GM19023 (cell line): ENCODE results near the gene NOL4L.

ENCODE experiments used
- ATAC-seq: cut with Tn5 transposase; IDR thresholded peaks from one replicate; pipeline ENCODE4 v1.9.1; 2021; ENCODE audit warnings: mild to moderate bottlenecking, moderate library complexity; ENCODE audit not compliant: unreplicated experiment

NOL4L gene

GRCh38 chr20:32451340-32451681 lies 133.8 kb downstream of the NOL4L start:
- ATAC-seq: no peak

DNA sequence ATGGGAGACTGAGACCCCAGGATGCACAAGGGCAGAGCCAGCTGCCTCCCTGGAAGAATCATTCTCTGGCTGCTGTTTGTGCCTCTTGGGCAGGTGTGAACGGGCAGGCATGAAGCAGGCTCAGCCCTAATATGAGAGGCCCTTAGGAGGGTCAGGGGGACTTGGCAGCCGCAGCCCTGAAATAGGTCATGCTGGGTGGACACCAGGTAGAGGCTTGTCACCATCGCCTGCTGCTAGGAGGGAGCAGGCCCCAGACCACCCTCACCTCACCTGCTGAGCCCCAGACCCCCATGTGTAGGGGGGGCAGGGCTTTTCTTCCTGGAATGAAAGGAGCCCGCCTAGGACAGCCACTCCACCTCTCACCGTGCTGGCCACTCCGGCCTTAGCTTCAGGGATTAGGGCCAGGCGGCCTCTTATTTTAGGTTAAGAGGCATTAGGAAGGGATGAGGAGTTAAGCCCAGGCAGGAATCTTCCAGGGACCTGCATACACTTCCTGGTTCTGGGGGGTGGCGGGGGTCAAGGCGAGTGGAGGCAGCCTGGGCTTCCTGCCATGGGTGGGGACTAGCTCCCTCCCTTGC lies 134.6 kb downstream of the NOL4L start:
- ATAC-seq: no peak

DNA sequence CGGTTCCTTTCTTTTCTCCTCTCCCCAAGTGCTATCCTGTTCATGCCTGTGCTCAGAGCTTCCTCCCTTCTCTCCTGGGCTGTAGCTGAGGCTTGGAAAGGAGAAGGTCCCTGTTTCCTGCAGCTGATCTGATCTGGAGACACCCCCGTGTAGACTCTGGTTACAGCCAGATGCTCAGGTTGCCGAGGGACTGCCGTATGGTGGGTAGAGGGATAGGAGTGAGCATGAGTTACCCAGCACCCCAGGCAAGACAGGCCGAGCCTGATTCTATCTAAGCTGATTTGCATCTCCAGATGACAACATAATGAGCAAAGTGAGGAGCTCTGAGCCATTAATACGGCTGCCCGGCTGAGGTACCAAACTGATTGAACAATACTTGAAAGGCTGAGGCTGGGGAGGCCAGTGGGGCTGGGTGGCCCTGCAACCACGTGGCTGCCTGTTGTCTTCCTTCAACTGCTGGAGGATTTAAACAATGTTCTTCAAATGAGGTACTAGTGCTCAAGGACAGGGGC lies 135.2 kb downstream of the NOL4L start:
- ATAC-seq: no peak

DNA sequence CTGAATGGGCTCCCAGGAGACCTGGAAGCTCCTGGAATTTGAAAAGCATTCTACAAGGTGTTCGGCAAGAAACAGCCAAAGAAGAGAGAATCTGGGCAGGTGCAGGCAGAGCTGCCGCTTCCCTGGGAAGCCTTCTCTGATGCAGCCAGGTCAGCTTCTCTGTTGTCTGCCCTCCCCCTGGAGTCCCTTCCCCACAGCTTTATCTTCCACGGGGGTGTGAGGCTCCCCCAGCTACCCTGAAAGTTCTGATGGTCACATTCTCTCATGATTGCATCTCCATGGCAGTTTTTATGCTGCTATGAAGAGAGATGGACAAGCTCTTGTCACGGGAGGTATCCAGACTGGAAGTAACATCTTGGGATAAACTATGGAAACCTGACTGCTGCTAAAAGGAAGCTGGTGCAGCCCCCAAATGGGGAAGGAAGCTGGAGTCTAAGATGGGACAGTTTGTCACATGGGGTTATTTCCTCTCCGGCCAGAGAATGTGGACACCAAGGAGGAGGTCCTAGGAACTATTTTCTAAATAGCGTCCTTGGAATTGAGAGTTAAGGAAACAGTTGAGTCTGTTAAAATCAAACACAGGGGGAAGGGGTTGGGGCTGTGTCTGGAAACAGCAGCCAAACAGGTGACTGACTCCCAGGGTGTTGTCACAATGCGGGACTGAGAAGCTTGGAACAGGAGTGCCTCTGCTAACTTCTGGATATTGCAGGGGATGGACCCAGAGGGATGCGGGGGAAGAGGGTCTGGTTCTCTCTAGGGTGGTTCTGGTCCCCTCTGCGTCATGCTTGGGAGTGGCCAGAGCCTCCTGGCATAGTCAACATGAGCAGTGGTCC lies 135.9 kb downstream of the NOL4L start:
- ATAC-seq: no peak

DNA sequence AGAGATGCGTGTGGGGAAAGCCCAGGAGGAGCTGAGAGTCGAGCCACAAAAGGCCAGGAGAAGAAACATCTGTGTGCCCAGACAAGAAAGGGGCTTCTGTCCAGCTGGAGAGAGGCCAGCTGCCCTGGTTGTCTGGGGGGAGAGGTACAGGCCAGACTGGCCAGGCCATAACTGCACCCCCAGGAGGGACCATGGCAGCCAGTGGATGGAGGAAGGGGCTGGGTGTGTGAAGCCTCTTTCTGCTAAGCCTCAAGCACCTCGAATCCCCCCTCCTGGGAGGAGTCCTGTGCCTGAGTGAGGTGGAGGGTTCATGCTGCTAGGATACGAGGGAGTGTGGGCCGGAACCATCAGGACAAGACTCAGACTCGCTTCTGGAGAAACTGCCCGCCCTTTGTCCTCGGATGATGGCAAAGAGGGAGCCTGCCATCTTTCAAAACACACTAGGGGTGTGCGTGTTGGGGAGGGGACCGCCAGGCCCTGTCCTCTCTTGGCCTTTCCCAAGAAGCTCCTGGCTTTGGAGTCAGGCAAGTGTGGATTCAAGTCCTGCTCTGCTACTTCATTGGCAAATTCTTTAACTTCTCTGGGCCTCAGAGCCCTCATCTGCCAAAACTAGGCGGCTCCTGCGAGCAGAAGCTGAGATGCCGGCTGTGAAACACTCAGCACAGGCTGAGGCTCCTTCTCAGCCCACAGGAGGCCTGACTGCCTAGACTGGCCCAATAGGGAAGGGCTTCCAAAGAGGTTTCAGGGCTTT lies 136.7 kb downstream of the NOL4L start:
- ATAC-seq: no peak

DNA sequence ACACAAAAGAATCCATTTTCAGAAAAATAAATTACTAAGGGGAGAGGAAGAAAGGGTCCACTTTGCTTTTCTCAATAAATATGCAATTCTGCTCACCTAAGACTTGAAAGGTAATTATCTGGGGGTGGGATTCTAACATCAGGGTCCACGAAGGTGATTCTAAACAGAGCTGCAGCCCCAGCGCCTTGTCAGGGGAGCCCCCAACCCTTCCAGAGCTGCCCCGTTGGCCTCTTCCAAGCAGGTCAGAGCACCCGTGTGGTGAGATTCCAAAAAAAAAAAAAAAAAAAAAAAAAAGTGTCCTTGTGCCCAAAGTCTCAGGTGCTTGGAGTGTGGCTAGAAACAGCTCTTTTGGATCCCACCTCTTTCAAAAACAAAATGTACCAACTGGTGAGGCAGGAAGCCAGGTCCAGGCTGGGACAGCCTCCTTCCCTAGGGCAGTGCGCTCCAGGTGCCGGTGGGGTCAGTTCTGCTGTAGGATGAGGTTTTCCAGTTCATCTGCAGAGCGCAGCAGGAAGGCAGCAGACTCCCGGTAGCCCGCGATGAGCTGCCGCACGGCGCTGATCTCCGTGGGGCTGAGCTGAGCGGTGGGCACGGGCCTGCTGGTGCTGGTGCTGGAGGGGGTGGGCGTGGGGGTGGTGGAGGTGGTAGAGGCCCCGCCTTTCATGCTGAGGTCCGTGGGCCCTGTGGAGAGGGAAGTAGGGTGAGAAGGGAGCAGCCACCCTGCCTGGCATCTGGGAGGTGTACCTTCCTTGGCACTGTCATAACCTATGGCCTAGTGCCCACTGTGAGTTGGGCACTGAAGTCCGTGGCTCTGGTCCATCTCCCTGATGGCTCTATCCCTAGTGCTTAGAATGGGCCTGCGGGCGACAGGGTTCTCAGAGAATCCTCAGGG lies 137.8 kb downstream of the NOL4L start:
- ATAC-seq: no peak

DNA sequence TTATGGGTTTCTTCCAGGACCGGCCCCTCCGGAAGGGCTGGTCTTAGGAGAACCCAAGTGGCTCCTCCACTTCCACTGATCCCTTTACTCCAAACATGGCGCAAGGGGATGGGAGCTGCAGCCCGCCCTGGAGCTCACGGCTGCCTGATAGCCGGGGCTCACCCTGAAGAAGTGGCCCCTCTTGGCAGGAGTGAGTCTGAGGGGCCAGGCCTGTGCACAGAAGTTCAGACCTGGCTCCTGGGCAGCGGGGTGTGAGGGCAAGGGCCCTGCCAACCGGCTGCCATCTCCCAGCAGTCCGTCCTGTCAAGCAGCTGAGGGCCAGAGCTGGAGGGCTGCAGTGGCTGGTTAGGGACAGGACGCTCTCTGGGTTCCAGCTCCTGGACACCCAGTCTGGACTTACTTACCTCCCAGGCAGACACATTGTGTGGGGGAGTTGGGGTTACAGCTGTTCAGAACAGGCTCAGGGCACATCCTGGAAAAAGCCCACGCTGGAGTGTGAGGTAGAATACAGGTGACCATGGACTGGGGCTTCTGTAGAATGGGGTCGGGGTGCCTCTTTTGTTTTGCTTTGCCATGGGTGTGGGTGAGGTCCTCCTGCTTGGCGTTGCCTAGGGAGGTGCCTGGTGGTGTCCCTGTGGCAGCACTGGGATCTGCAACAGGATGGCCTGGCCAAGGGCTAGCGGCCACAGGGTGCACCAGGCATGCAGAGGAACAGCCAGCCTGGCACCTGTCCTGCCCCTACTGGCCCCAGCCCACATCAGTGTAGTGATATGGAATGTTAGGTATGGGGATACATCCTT lies 138.6 kb downstream of the NOL4L start:
- no peak for ATAC-seq

- ATAC-seq: no peak
Measured at GRCh38 chr20:32445539-32446273, 139.4 kb downstream of the NOL4L start.

DNA sequence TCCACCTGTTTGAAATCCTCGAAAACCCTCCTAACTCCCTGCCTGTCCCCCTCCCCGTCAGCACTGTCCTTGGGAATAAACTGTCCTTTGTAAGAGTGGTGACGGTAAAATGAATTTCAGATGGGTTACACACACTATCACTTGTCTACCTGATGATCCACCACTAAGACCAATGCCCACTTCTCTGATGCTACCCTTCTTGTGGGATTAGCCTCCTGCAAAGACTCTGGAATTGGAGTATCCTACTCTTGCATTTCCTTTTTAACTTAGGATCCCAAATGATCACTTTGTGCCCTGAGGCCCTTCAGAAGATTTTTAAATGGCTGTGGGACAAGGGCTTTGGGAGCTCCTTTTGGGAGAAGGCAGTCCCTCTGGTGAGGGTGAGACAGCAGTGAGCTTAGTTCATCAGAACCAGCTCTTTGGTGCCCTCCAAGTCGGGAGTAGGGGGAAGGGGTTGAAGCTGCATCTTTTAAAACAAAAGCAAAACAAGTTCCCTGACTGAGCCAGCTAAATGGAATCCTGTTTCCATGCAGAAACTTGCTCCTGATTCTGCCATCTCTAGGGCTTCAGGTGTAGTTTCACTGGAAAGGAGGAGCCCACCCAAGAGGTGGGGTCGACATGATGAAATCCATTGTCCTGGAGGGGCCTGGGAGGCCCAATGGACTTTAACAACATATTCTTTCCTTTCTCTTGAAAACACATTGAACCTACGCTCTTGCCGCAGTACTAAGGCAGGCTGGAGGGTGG lies 140.5 kb downstream of the NOL4L start:
- ATAC-seq: no peak

GRCh38 chr20:32443386-32443974 lies 141.7 kb downstream of the NOL4L start:
- no peak for ATAC-seq

- no peak for ATAC-seq
Measured at GRCh38 chr20:32442630-32443373, 142.3 kb downstream of the NOL4L start.

DNA sequence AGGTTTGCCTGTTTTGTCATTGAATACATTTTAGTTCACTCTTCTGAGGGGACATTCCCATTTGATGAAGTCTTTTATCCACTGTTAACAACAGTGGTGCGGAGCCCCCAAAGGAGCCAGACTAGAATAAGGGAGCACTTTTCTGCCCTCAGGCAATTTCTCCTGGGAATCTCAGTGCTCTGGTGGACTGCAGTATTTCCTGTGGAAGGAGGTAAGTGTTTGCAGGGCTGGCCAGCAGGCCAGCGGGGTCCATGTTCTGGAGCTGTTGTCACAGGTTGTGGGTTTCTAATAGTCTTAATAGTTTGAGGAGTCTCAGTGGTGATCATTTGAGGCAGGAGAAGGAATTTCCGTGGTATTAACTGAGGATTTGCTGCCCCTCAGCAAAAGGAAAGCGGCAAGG lies 143.5 kb downstream of the NOL4L start:
- ATAC-seq: no peak

- ATAC-seq: no peak
Measured at GRCh38 chr20:32440758-32441078, 144.4 kb downstream of the NOL4L start.

DNA sequence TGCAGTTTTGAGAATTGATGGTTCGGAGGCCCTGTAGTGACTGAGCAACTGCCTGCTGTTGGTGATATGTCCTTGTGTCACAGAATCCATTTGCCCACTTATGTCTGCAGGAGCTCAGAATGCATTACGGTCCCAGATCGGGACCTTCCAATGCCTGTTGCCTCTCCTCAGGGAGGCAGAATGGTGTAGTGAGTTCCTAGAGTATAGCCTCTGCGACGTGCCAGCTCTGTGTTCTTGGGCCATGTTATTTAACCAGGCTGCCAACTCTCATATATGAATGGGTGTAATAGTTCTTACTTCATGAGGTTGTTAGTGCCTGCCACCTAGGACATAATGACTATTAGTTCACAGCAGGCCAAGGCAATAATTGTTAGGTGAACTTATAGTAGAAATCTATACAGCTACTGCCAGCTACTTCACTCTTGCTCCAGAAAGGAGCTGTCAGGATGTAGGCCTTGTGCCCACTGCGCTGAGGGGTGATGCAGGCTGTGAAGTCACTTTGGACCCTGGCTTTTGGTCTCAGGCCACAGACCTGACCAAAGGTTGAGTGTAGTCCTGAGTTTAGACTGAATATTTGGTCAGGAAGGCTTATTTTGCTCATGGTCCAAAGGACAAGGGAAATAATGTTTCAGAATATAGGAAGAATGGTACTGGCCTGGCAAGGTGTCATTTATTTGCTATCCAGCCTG lies 144.9 kb downstream of the NOL4L start:
- ATAC-seq: no peak

GRCh38 chr20:32439132-32439829 lies 145.9 kb downstream of the NOL4L start:
- ATAC-seq: no peak

GRCh38 chr20:32438331-32438858 lies 146.7 kb downstream of the NOL4L start:
- no peak for ATAC-seq
